HG02870 (cell line): ENCODE results near the gene PI4K2B.
A peak's percentile ranks its signal among the peaks of the same experiment; 100 is the strongest.
"Not testable (repeated sequence)": the region's sequence is repeated elsewhere in the genome, so short reads cannot be mapped to it uniquely, and the experiment has no call there.

Source experiments
- ATAC-seq: cut with Tn5 transposase; IDR thresholded peaks from one replicate; pipeline ENCODE4 v1.9.1; 2021; ENCODE audit warnings: mild to moderate bottlenecking, moderate library complexity; ENCODE audit not compliant: unreplicated experiment

Gene PI4K2B

DNA sequence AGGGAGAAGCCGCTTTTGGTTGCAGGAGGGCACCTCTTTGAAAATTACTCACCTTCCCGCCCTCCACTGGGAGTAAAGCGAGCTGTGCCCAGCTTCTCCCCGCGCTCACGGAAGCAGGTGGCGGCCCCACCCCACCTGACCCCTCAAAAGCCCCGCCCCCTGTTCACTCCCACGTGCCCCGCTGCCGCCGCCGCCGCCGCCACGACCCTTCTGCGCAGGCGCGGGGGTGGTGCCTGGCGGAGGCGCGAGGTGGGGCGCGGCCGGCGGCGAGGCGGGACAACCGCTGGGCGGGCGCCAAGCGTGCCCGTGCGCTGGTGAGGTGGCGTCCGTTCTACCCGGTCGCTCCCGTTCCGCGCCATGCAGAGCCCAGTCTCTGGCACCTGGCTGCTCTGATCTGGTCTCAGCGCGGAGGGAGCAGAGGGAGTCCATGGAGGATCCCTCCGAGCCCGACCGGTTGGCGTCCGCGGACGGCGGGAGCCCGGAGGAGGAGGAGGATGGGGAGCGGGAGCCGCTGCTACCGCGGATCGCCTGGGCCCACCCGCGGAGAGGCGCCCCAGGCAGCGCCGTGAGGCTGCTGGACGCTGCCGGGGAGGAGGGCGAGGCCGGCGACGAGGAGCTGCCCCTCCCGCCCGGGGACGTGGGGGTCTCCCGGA is at the start of gene PI4K2B:
TSS of gene PI4K2B (plus strand) at position 297 of the 653 bp plus-strand sequence. CDS start at position 428, 131 bp downstream.
- peak; percentile 59 for ATAC-seq

GRCh38 chr4:25184056-25184455 is 49.8 kb upstream of the PI4K2B start:
- no peak for ATAC-seq

- ATAC-seq, result no peak
These were observed 43.4 kb upstream of the PI4K2B start for GRCh38 chr4:25190407-25190806.

DNA sequence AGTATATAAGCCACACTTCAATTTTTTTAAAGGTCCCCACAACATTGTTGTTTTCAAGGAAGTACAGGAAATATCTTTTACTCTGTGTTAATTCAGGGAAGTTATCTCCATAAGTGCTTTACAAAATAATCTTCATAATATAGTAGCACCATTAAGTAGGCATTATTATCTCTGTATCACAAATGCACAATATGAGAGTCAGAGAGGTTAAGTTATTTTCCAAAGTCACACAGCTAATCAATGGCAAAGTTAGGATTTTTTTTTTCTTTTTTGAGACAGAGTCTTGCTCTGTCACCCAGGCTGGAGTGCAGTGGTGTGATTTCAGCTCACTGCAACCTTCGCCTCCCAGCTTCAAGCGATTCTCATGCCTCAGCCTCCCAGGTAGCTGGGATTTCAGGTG is 35.1 kb upstream of the PI4K2B start:
- no peak for ATAC-seq

DNA sequence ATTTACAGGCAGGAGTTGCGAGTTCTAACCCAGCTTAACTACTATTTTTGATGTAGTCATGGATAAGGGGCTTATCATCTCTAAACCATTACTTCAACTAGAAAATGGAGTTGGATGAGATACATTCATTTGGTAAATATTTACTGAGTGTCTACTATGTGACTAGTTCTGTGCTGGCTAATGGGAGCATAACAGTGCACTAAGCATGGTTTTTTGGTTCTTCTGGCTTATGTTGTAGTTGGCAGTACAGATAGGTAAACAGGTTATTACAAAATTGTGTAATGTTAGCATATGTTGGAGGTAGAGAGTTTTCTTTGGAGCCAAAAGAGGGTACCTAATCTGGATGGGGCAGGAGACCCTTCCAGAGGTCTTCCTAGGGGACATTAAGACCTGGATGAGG is 25.8 kb upstream of the PI4K2B start:
- ATAC-seq, result no peak

GRCh38 chr4:25209702-25210101 is 24.1 kb upstream of the PI4K2B start:
- no peak for ATAC-seq

DNA sequence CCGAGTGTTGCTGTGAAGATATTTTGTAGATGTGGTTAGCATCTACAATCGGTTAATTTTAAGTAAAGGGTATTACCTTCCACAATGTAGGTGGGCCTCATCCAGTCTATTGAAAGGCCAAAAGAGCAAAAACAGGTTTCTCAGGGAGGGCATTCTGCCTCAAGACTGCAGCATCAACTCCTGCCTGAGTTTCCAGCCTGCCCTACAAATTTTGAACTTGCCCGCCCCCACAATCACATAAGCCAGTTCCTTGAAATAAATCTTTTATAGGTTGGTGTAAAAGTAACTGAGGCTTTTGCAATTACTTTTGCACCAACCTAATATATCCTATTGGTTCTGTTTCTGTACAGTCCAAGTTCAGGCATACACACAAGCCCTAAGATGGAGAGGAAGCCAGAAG is 22.1 kb upstream of the PI4K2B start:
- ATAC-seq, result no peak

DNA sequence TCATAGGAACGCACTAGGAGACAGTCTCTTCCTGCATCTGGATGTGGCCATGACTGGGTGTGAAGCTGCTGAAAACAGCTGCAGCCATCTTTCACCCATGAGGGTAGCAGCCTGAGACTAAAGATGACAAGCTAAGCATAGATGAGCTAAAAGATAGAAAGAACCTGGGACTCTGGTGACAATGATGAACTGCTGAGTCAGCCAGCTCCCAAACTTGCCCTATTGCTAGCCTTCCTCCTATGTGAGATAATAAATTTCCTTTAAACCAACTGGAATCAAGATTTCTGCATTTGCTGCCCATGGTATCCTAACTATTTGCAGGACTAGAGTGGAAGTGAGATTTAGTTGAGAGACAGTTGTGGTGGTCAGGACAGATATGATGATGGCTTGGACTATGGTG is 21.0 kb upstream of the PI4K2B start:
- no peak for ATAC-seq

DNA sequence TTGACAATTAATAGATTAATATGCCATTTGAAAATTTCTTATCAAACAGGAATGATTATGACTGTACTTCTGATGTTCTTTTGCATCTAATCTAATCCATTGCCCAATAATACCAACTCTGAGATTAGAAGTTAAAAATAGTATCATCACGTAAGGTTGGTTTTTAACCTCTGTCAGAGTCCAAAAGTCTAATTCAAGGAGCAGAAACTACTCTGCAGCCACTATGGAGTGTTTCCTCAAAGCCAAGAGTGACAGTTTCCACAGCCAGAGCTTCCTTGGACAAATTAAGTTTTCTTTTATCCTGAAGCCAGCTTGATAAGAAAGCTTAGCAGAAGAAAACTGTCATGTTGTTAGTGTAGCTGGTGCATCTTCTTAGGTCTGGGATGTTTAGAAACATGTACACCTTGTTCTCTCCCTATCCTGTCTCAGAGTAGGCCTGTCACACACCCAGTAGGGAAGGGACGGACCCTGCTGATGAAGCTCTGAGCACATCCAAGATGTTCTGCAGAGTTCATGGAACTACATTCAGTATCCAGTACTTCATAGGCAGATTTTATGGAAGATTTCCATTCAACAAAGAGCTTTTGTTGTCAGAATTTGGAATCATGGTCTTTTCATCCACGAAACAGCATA is 20.4 kb upstream of the PI4K2B start:
- no peak for ATAC-seq

DNA sequence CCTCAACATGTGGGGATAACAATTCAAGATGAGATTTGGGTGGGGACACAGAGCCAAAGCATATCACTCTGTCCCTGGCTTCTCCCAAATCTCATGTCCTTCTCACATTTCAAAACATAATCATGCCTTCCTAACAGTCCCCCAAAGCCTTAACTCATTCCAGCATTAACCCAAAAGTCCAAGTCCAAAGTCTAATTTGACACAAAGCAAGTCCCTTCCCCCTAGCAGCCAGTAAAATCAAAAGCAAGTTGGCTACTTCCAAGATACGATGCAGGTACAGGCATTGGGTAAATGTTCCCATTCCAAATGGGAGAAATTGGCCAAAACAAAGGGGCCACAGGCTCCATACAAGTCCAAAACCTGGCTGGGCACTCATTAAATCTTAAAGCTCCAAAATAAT is 19.1 kb upstream of the PI4K2B start:
- not testable (repeated sequence) for ATAC-seq

DNA sequence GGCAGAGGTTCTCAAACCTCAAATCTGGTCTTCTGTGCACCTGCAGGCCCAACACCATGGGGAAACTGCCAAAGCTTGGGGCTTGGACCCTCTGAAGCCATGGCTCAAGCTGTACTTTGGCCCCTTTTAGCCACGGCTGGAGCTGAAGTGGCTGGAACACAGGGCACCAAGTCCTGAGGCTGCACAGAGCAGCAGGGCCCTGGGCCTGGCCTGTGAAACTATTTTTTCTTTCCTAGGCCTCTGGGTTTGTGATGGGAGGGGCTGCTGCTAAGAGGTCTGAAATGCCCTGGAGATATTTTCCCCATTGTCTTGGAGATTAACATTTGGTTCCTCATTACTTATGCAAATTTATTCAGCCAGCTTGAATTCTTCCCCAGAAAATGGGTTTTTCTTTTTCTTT is 18.3 kb upstream of the PI4K2B start:
- no peak for ATAC-seq

DNA sequence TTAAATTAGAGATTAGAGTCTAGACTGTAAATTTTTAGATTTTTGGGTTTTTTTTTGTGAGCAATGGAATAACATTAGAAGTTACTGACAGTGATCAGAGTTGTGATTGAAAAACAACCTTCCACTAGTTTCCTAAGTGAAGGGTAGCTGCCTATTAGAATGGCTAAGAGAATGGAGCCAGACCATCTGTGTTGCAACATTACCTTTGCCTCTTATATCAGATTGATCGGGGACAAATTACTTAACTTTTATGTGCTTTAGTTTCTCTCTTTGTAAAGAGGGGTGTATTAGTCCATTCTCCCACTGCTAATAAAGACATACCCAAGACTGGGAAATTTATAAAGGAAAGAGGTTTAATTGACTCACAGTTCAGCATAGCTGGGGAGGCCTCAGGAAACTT is 12.5 kb upstream of the PI4K2B start:
- ATAC-seq, result no peak

DNA sequence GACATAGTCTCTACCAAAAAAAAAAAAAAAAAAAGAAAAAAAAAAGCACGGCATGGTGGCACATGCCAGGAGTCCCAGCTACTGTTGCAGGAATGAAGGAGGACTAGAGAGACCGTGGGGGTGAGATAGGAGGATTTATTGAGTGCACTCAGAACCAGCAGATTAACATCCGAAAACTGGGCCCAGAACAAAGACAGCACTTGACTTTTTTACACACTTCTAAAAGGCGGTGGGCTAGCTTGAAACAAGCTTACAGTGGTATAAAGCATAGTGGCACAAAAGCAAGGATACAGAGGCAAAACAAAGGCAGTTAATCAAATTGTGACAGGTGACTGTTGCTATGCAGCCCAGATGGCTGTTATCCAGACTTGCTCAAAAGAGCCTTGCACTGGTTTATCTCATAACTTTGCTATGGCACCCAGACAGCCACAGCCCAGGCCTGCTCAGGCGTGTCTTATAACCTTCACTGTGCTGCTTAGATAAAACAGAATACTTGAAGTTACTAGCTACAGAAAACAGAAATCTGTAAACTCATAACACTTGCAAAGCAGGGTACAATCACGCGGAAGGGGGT is 9.9 kb upstream of the PI4K2B start:
- ATAC-seq, result no peak

DNA sequence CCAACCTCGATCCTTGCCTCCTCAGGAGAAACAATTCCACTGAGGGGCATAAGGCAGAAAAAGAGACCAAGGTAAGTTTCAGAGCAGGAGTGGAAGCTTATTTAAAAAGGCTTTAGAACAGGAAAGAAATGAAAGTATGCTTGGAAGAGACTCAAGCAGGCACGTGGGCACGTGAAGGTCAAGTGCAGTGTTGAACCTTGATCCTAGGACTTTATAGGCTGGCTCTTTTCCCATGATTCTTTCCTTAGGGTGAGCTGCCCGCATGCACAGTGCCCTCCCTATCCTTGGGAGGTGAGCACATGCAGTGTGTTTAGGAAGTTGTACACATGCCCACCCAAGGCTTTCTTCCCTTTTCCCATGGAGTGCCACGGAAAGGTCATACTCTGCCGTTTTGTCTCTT is 4.0 kb upstream of the PI4K2B start:
- no peak for ATAC-seq

DNA sequence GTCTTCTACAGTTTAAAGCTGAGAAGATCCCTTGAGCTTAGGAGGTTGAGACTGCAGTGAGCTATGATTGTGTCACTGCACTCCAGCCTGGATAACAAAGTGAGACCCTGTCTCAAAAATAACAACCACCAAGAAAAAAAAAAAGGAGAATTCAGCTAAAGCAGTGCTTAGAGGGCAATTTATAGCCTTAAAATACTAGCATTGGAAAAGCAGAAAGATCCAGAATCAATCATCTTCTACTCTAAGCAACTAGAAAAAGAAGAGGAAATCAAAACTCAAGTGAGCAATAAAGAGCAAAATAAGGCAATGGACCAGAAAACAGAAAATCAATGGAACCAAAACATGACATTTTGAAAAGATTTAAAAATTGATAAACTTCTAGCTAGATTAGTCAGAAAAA is 639 bp upstream of the PI4K2B start:
- no peak for ATAC-seq

- peak; percentile 53 for ATAC-seq
These were observed 847 bp downstream of the PI4K2B start for GRCh38 chr4:25234390-25235370.

- ATAC-seq, result no peak
These were observed 1.6 kb downstream of the PI4K2B start for GRCh38 chr4:25235401-25235800.

DNA sequence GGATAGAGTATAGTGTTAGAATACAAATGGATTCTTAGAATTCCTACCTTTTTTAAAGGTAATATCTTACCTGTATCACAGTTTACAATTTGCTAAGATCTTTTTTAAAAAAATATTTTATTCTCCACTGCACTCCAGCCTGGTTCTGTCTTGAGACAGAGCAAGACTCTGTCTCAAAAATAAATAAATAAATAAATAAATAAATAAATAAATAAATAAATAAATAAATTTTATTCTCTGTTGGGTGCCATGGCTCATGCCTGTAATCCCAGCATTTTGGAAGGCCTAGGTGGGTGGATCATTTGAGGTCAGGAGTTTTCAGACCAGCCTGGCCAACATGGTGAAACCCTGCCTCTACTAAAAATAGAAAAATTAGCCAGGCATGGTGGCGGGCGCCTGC is 2.2 kb downstream of the PI4K2B start:
- ATAC-seq, result not testable (repeated sequence)

DNA sequence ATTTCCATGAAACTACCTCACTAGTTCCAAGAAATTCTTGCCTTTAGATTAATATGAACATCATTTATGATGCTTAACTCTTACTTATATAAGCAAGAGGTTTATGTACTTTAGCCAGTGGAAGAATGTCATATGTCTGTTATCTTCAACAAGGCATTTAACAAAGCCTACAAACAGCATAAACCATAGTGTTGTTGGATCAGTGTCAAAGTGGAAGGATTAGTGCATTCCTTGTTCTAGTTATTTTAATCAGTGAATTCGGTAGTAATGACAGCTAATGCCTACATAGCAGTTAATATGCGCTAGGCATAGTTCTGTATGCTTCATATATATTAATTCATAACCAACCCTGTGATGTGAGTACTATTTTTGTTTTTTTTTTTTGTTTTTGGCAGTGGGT is 3.1 kb downstream of the PI4K2B start:
- no peak for ATAC-seq

- ATAC-seq, result no peak
These were observed 4.2 kb downstream of the PI4K2B start for GRCh38 chr4:25238052-25238451.

DNA sequence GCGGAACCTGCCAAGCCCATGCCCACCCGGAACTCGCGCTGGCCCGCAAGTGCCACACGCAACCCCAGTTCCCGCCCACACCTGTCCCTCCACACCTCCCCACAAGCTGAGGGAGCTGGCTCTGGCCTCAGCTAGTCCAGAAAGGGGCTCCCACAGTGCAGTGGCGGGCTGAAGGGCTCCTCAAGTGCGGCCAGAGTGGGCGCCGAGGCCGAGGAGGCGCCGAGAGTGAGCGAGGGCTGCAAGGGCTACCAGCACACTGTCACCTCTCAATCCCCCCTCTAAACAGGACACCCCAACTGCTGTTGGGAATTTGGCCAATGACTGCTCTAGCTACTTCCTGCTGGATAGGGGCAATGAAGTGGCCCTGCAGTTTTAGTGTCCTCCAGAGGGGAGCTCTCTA is 5.7 kb downstream of the PI4K2B start:
- ATAC-seq, result not testable (repeated sequence)
